ENCODE measurements around the gene BAZ2B. TPM values are rescaled to one million over a fixed set of nuclear protein-coding genes. Genes with fewer than 3 reads are reported as not detected.

Gene BAZ2B
- total and polyA plus RNA-seq, 2 of the 13 experiments (the other 11 are each of a cell fraction or from before 2014, with no cell fraction given) = 14.0 to 15.1 TPM

GRCh38 chr2:159380685-159381239, 235.6 kb downstream of the BAZ2B start (continued):
- TF ChIP-seq ZBTB7B (CRISPR knock-in tag; IDR thresholded peaks at IDR 0.05) = peak; percentile 73; the same call in 1 of the 2 replicates
- TF ChIP-seq TERF1 (CRISPR knock-in tag; IDR thresholded peaks at IDR 0.05) = no peak
- TF ChIP-seq KMT2B (CRISPR knock-in tag; IDR thresholded peaks at IDR 0.05) = 0 out of 2 replicates have a peak, but pooled peaks have one; percentile 36
- TF ChIP-seq POGZ (CRISPR knock-in tag; IDR thresholded peaks at IDR 0.05) = 0 out of 2 replicates have a peak, but pooled peaks have one; percentile 37
- TF ChIP-seq ELF3 (CRISPR knock-in tag; IDR thresholded peaks at IDR 0.05) = peak; percentile 69
- TF ChIP-seq TFE3 (CRISPR knock-in tag; IDR thresholded peaks at IDR 0.05) = no peak
- no peak for TF ChIP-seq CEBPG (CRISPR knock-in tag; IDR thresholded peaks at IDR 0.05)

GRCh38 chr2:159379181-159379580, 237.2 kb downstream of the BAZ2B start:
- no peak for FAIRE-seq
- no peak overlapping the region for H3K4me3 ChIP-seq (replicated peaks in 1 of 3; ENCODE audit: insufficient read depth in 1 of 3, low read depth in 2 of 3, low read length in 3 of 3)
- intact Hi-C loops (cut with micrococcal nuclease; ENCODE audit: unreplicated experiment) = no loop called here
- TF ChIP-seq ZNF724P (CRISPR knock-in tag; IDR thresholded peaks at IDR 0.05; ENCODE audit: borderline replicate concordance) (no peak), ZNF550 (CRISPR knock-in tag; IDR thresholded peaks at IDR 0.05; ENCODE audit: borderline replicate concordance) (no peak), SMAD3 (CRISPR knock-in tag; IDR thresholded peaks at IDR 0.05) (no peak), ZNF354B (CRISPR knock-in tag; IDR thresholded peaks at IDR 0.05) (no peak), SNAPC4 (CRISPR knock-in tag; IDR thresholded peaks at IDR 0.05) (no peak), ZNF282 (IDR thresholded peaks at IDR 0.05; ENCODE audit: partially characterized antibody) (no peak), BCL3 (CRISPR knock-in tag; IDR thresholded peaks at IDR 0.05) (no peak), ZNF101 (CRISPR knock-in tag; IDR thresholded peaks at IDR 0.05; ENCODE audit: borderline replicate concordance, low read depth) (no peak), ARNT2 (CRISPR knock-in tag; IDR thresholded peaks at IDR 0.05; ENCODE audit: low read depth) (no peak)

More at GRCh38 chr2:159379181-159379580, 237.2 kb downstream of the BAZ2B start:
- in situ Hi-C loops (cut with HindIII; ENCODE audit: extremely low pct_ligation_motif_present, low pct_unique_long_range_greater_than_20kb) = no loop called here
- CTCF ChIA-PET (ENCODE audit: low intra/inter-chr PET ratio, low total read pairs) = no interaction called here
- ATAC-seq (no peak), DNase-seq (ENCODE audit: low spot score) (no peak)
- 2% methylated on average over 1 of the region's 1 CpG for WGBS (ENCODE audit: low lambda C conversion rate)
- Histone ChIP-seq H3K9ac (ENCODE audit: insufficient read depth, low read depth, low read length) (no peak overlapping the region), H3K4me2 (ENCODE audit: low read depth, low read length) (no peak overlapping the region), H3K27me3 (ENCODE audit: control insufficient read depth in 1 of 2, insufficient read depth in 2 of 2, low read length in 2 of 2) (no peaks in the 10 kb centered on the region), H4K20me1 (ENCODE audit: insufficient read depth, low read length) (no peaks in the 10 kb centered on the region), H3K27ac (ENCODE audit: extremely low read length, insufficient read depth, low read length) (no peak overlapping the region), H3K79me2 (ENCODE audit: insufficient read depth, low read length) (no peaks in the 10 kb centered on the region), H3K4me1 (ENCODE audit: insufficient read depth, low read length) (peaks cover 29% of the 10 kb centered on the region), H3K9me3 (ENCODE audit: low read length) (no peaks in the 10 kb centered on the region), H2AFZ (ENCODE audit: low read length) (no peak overlapping the region), H3K36me3 (replicated peaks in 1 of 2; ENCODE audit: control insufficient read depth in 1 of 2, insufficient read depth in 2 of 2, low read length in 2 of 2) (no peaks in the 10 kb centered on the region)
- no TSS peak for BruUV-seq (replicated peaks)
- POLR2A ChIA-PET = no interaction called here
